IPS DF 4.7 (cell line): ENCODE results near the gene ZNF470.

Experiments
- DNase-seq: peaks from one replicate; pipeline ENCODE4 v3.0.0-alpha.2; 2013; ENCODE audit warnings: low spot score; ENCODE audit errors: extremely low read depth

Gene ZNF470

DNA sequence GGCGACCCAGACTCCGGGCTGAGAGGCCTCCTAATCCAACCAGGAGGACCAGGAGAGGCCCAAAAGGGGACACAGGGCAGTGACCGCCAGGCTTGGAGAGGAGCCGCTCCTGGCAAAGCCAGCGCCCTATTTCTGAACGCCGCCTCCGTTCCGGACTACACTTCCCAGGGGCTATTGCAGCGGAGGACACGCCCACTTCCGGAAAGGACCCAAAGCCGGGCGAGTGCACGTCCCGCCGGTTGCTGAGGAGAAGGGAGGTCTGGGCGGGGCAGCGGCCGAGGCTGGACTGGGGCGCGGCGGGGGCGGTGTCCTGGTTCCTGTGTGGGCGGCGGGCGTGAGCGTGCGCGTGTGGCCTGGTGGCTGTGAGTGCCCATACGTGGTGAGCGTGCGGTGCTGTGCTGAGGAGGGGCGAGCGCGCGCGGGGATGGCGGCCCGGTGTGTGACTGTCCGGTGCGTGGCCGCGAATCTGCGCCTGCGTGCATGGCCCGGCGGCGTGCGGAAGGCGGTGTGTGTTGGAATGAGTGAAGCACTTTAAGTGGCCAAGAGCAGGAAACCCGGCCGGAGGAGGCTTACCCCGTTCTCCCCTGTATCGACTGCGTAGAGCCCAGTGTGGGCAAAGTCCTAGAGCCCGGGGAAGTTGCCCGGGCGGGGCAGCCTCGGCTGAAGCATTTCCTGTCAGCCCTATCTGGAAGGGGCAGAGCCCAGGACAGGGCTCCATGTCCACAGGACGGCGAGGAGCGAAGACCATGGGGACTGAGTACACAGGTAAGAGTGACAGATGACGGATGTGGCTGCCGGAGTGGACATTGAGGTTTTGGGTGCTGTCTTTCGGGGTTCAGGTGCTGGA lies at the start of gene ZNF470:
TSS of gene ZNF470 (plus strand) at position 195 of the 847 bp plus-strand sequence. CDS start 2,844 bp downstream, outside the sequence.
- peak; percentile 46 for DNase-seq

DNA sequence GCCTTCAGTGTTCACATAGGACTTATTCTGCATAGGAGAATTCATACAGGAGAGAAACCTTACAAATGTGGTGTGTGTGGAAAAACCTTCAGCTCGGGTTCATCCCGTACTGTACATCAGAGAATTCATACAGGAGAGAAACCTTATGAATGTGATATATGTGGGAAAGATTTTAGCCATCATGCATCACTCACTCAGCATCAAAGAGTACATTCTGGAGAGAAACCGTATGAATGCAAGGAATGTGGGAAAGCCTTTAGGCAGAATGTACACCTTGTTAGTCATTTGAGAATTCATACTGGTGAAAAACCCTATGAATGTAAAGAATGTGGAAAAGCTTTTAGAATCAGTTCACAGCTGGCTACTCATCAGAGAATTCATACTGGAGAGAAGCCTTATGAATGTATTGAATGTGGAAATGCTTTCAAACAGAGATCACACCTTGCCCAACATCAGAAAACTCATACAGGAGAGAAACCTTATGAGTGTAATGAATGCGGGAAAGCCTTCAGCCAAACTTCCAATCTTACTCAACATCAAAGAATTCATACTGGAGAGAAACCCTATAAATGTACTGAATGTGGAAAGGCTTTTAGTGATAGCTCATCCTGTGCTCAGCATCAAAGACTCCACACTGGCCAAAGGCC lies 41.9 kb upstream of the ZNF470 start:
- DNase-seq, result no peak

DNA sequence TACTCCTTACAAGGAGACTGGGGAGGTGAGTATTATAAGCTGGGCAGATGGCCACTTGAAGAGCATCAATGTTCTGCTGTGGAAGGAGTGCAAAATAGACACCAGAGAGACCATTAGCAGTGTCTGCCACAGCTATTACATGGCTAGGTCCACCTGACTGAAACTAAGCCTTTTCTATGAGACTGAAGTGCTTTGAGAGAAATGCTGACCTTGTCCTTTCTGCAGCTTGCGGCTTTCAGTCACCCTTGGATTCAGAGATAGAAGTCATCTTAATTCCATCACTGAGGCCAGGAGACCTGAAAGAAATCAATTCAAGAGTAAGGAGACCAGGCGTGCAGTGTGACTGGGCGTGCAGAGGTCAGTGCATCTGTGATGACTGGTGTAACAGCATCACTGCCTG lies 29.8 kb upstream of the ZNF470 start:
- DNase-seq, result no peak

DNA sequence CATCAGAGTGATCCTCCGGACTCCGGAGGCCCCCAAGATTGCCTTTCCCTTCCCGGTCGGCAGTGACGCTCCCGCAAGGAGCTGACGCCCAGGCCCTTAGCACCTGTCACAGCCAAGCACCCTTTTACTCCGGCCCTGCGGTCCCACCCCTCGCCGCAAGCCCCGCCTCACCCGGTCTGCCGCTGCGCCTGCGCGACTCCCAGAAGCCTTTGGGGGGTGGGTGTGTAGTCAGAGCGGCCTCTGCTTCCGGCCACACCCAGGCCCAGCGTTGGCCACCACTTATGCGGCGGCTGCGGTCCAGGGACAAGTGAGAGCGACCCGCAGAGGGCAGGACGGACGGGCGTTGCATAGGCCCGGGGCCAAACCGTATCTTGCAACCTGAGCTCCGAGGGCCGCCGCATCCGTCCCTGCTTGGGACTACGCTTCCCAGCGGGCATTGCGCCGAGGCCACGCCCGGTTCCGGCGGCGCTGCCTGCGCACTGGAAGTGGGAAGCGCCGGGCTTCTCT lies 29.0 kb upstream of the ZNF470 start:
- DNase-seq, result peak; percentile 53

- DNase-seq, result no peak
These were observed 28.5 kb upstream of the ZNF470 start, which contains the start of gene ZFP28 for GRCh38 chr19:56538761-56539263. ZFP28 (plus strand) TSS chr19:56538948; CDS start chr19:56539019, 71 bp downstream.

- DNase-seq, result no peak
These were observed 23.5 kb upstream of the ZNF470 start for GRCh38 chr19:56543776-56544175.

GRCh38 chr19:56547535-56547934 lies 19.7 kb upstream of the ZNF470 start:
- no peak for DNase-seq

DNA sequence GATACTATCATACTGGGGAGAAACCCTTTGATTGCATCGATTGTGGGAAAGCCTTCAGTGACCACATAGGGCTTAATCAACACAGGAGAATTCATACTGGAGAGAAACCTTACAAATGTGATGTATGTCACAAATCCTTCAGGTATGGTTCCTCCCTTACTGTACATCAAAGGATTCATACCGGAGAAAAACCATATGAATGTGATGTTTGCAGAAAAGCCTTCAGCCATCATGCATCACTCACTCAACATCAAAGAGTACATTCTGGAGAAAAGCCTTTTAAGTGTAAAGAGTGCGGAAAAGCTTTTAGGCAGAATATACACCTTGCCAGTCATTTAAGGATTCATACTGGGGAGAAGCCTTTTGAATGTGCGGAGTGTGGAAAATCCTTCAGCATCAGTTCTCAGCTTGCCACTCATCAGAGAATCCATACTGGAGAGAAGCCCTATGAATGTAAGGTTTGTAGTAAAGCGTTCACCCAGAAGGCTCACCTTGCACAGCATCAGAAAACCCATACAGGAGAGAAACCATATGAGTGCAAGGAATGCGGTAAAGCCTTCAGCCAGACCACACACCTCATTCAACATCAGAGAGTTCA lies 12.9 kb upstream of the ZNF470 start:
- DNase-seq, result no peak

- no peak for DNase-seq
These were observed 4.5 kb upstream of the ZNF470 start for GRCh38 chr19:56562766-56563165.

DNA sequence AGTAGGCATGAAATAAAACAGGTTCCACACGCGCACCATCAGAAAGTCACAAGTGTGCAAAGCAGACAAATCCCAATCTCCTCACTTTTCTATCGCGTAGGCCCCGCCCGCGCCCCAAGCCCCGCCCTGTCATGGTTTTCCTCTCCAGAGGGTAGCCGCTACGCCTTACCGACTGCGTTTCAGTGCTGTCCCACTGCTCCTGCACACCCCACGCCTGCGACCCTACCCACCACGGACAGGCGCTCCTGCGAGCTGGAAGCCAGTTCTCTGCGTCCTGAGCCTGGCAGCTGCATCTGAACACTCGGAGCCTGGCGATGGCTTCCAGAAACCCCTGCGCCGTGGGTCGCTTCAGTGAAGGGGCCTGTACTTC lies 379 bp upstream of the ZNF470 start:
- no peak for DNase-seq

GRCh38 chr19:56572589-56572988 lies 5.3 kb downstream of the ZNF470 start:
- no peak for DNase-seq

- DNase-seq, result no peak
These were observed 6.6 kb downstream of the ZNF470 start for GRCh38 chr19:56573914-56574313.

GRCh38 chr19:56577719-56578602 lies 10.7 kb downstream of the ZNF470 start:
- DNase-seq, result no peak

- no peak for DNase-seq
These were observed 27.1 kb downstream of the ZNF470 start for GRCh38 chr19:56594446-56594782.

DNA sequence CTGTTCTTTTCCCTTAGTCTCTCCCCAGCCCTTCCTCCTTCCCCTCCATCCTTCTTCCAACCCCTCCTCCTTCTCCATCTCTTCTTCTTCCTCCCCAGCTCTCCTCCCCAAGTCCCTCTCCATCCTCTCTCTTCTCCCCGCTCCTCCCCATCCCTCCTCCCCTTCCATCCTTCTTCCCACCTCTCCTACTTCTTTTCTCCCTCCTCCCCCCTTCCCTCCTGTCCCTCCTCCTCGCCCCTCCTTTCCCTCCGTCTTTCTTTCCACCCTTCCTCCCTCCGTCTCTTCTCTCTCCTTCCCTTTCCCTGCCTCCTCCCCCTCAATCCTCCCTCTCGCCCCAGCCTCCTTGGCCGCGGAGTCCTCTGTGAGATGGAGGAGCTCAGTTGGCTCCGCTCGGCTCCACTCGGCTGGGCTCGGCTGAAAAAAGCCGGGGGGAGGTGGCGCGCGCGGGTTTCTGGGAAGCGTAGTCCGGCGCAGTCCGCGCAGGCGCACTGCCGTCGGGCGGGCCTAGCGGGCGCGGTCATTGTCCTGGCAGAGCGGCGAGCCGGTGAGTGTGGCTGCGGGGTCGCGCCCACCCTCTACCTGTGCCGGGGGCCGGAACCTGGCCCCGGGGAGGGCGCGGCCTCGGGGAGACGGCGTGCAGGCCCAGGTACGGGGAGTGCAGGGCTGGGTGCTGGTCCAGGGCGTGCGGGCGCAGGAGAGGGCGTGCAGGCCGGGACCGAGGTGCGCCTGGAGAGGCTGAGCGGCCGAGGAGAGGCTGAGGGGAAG lies 27.7 kb downstream of the ZNF470 start, which contains the start of gene ZNF71:
TSS of gene ZNF71 (plus strand) at position 520 of the 765 bp plus-strand sequence. CDS start 6,257 bp downstream, outside the sequence.
- DNase-seq, result peak; percentile 38

GRCh38 chr19:56595548-56595899 lies 28.3 kb downstream of the ZNF470 start:
- DNase-seq, result no peak

DNA sequence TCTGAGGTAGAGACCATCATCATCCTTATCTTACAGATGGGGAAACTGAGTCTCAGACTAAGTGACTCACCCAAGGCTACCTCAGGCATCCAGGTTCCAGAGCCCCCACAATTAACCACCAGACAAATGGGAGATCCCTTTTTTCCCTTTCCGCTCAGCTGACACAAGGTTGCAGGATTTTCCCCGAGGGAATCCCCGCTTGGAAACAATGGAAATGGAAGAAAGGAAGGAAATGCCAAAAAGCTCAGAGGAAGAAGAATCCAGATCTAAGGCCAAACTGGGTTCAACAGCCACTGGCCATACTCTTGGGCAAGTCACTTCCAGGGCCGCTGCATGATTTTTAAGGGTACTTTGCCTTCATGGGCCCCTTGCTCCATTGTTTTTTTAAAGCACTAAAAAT lies 29.4 kb downstream of the ZNF470 start:
- DNase-seq, result no peak

- DNase-seq, result no peak
These were observed 30.4 kb downstream of the ZNF470 start for GRCh38 chr19:56597696-56598095.

- no peak for DNase-seq
These were observed 34.1 kb downstream of the ZNF470 start for GRCh38 chr19:56601375-56601774.

GRCh38 chr19:56603829-56604228 lies 36.6 kb downstream of the ZNF470 start:
- DNase-seq, result no peak
